K562 (cell line): ENCODE measurements around the gene SNRNP200. TPM values are rescaled to one million over a fixed set of nuclear protein-coding genes. Genes with fewer than 3 reads are reported as not detected.

Experiments
- ASH1L ChIP-seq: fragments of 450-650 bp; IDR thresholded peaks from 2 replicates; pipeline ENCODE4 v1.6.1; 2018; ENCODE audit warnings: borderline replicate concordance, mild to moderate bottlenecking, low read depth; ENCODE audit not compliant: partially characterized antibody
- DLX4 ChIP-seq: fragments of 250-450 bp; sonication (Bioruptor Pico); IDR thresholded peaks from 2 replicates; pipeline ENCODE4 v1.6.1; 2021; ENCODE audit warnings: mild to moderate bottlenecking
- E4F1 ChIP-seq: fragments of 250-450 bp; sonication (Bioruptor Pico); IDR thresholded peaks from 2 replicates; pipeline ENCODE4 v1.5.0; 2021; ENCODE audit warnings: mild to moderate bottlenecking, borderline replicate concordance
- ETV5 ChIP-seq: sonication (generic); formaldehyde crosslinking; IDR thresholded peaks from 2 replicates; pipeline ENCODE4 v1.4.0; 2020; ENCODE audit warnings: low read depth, mild to moderate bottlenecking, missing genetic modification reagents
- HIVEP1 ChIP-seq: fragments of 250-450 bp; sonication (Bioruptor Pico); IDR thresholded peaks from 2 replicates; pipeline ENCODE4 v1.4.0; 2020; ENCODE audit warnings: mild to moderate bottlenecking
- HNRNPH1 ChIP-seq: fragments of 200-400 bp; formaldehyde crosslinking; optimal IDR thresholded peaks from 2 replicates; pipeline ENCODE3; 2017; ENCODE audit warnings: low read depth, mild to moderate bottlenecking, low read length, moderate library complexity
- MEF2A ChIP-seq: IDR thresholded peaks from 2 replicates; pipeline ENCODE4 v1.6.1; 2011; ENCODE audit warnings: low read depth, mild to moderate bottlenecking, low read length, moderate library complexity; ENCODE audit not compliant: control insufficient read depth
- MIER1 ChIP-seq: fragments of 450-650 bp; IDR thresholded peaks from 2 replicates; pipeline ENCODE4 v1.6.1; 2016; ENCODE audit warnings: antibody characterized with exemption, mild to moderate bottlenecking, low read depth
- MNT ChIP-seq, 2 experiments: fragments of 450-650 bp; conservative IDR thresholded peaks; 2 replicates each; pipeline ENCODE4 v1.6.1; 2017; ENCODE audit warnings: mild to moderate bottlenecking in 2 of 2, moderate library complexity in 2 of 2
- NCOA1 ChIP-seq: fragments of 450-650 bp; IDR thresholded peaks from 2 replicates; pipeline ENCODE4 v1.6.1; 2016; ENCODE audit warnings: low read depth
- POLR2AphosphoS5 ChIP-seq: IDR thresholded peaks from 2 replicates; pipeline ENCODE4 v1.6.1; 2011; ENCODE audit warnings: mild to moderate bottlenecking, low read depth, low read length, moderate library complexity; ENCODE audit not compliant: control insufficient read depth, insufficient read depth
- RAD21 ChIP-seq, 2 experiments: fragments of 250-450 bp in 1 of 2; fragments of 450-650 bp in 1 of 2; sonication (Bioruptor Pico) in 1 of 2; formaldehyde crosslinking in 1 of 2; IDR thresholded peaks in 1 of 2; conservative IDR thresholded peaks in 1 of 2; 2 replicates each; pipeline versions ENCODE4 v1.4.0 to v1.8.0; 2020 to 2022; ENCODE audit warnings: mild to moderate bottlenecking in 2 of 2, moderate library complexity in 1 of 2
- SLC30A9 ChIP-seq: fragments of 250-450 bp; sonication (Bioruptor Pico); IDR thresholded peaks from 2 replicates; pipeline ENCODE4 v1.8.0; 2022; ENCODE audit warnings: mild to moderate bottlenecking, moderate library complexity
- TAF9B ChIP-seq: fragments of 450-650 bp; IDR thresholded peaks from 2 replicates; pipeline ENCODE4 v1.6.1; 2018; ENCODE audit warnings: mild to moderate bottlenecking; ENCODE audit not compliant: partially characterized antibody
- TARDBP ChIP-seq: fragments of 450-650 bp; IDR thresholded peaks from 2 replicates; pipeline ENCODE4 v1.6.1; 2016
- ZFX ChIP-seq: sonication (generic); formaldehyde crosslinking; IDR thresholded peaks from 2 replicates; pipeline ENCODE4 v1.8.0; 2022; ENCODE audit warnings: mild to moderate bottlenecking, missing genetic modification reagents, moderate library complexity
- ZNF224 ChIP-seq: sonication (generic); formaldehyde crosslinking; IDR thresholded peaks from 2 replicates; pipeline ENCODE4 v1.8.0; 2022; ENCODE audit warnings: mild to moderate bottlenecking, missing genetic modification reagents
- ZNF354B ChIP-seq: fragments of 250-450 bp; sonication (Bioruptor Pico); IDR thresholded peaks from 2 replicates; pipeline ENCODE4 v1.4.0; 2020
- ZNF764 ChIP-seq: fragments of 250-450 bp; sonication (Bioruptor Pico); IDR thresholded peaks from 2 replicates; pipeline ENCODE4 v1.4.0; 2020; ENCODE audit warnings: low read depth, mild to moderate bottlenecking, moderate library complexity
- polyA plus RNA-seq, 8 experiments: library from polyadenylated mRNA; depleted of rRNA in 4 of 8; stranded (reverse) in 5 of 8; unstranded in 3 of 8; fragments of >200 nt; fragmentation: Nextera tagmentation in 2 of 8; fragmentation: Illumina TruSeq in 1 of 8; extraction: Ambion mirVana in 2 of 8; extraction: Trizol in 1 of 8; gene quantifications; 2 replicates each; pipeline versions ENCODE4 v1.2.1 to v1.2.3, GENCODE V29; 2011 to 2014; ENCODE audit warnings: inconsistent platforms in 1 of 8, missing spikeins in 1 of 8
- total RNA-seq, 7 experiments: library from RNA; depleted of rRNA in 6 of 7; stranded (reverse); fragments of >200 nt in 6 of 7; fragmentation: Illumina TruSeq in 2 of 7; extraction: Trizol in 2 of 7; gene quantifications; 2 replicates each; pipeline versions ENCODE4 v1.2.1 to v1.2.3, GENCODE V29; 2011 to 2021; ENCODE audit warnings: low replicate concordance in 1 of 7
- TF ChIP-seq, protein P1 (sequence below): IDR thresholded peaks from 2 replicates; pipeline ENCODE4 v1.6.1; 2012; ENCODE audit warnings: low read depth, low read length, improper control_type of control experiment, borderline replicate concordance
- TF ChIP-seq, protein P2 (sequence below): fragments of 250-450 bp; sonication (Bioruptor Pico); IDR thresholded peaks from 2 replicates; pipeline ENCODE4 v1.5.0; 2021

Gene SNRNP200
- total and polyA plus RNA-seq, 9 of the 15 experiments (the other 6 are each of a cell fraction or from before 2014, with no cell fraction given) = 76.1 to 231 (median 155) TPM

DNA sequence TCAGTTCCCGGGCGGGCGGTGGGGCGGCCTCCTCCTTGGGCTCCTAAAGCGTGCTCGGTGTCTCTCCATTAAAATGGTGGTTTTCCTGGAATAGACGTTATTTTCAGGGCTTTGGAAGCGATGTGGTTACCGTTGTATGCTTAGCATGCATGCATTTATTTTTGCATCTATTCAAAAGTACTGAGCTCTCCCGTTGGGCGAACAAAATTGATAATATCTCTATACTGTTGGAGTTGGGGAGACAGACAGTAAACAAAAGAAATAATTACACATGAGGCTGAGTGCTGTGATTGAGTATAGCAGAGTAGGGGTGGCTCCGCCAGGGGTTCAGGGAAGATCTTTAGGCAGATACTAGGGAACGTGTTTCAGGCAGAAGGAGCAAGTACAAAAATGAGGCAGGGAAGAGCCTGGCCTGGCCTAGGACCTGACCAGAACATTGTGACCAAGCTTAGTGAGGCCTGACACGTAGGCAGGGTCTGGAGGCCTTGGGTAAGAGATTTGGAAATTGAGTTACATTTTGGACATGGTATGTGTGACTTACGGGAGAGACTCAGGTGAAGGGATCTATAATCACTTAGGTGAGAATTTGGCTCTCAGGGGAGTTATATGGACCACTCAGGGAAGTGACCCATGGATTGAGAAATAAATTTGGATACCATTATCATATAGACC is 30.9 kb upstream of the SNRNP200 start (continued):
- TF ChIP-seq ETV5 (CRISPR knock-in tag) = peak; percentile 9; the same call in 1 of the 2 replicates
- TF ChIP-seq MIER1 = no peak
- no peak for TF ChIP-seq MEF2A
- TF ChIP-seq POLR2AphosphoS5 = peak; percentile 84
- TF ChIP-seq, protein P1, sequence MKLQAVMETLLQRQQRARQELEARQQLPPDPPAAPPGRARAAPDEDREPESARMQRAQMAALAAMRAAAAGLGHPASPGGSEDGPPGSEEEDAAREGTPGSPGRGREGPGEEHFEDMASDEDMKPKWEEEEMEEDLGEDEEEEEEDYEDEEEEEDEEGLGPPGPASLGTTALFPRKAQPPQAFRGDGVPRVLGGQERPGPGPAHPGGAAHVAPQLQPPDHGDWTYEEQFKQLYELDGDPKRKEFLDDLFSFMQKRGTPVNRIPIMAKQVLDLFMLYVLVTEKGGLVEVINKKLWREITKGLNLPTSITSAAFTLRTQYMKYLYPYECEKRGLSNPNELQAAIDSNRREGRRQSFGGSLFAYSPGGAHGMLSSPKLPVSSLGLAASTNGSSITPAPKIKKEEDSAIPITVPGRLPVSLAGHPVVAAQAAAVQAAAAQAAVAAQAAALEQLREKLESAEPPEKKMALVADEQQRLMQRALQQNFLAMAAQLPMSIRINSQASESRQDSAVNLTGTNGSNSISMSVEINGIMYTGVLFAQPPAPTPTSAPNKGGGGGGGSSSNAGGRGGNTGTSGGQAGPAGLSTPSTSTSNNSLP = no peak
- no peak for TF ChIP-seq NCOA1
- TF ChIP-seq ZNF224 = no peak
- TF ChIP-seq ZNF764 = no peak
- no peak for TF ChIP-seq TARDBP
- peak; percentile 2 to 67; a peak in 3 of 4 replicates for TF ChIP-seq MNT (conservative IDR thresholded peaks at IDR 0.05)
- TF ChIP-seq E4F1 (CRISPR knock-in tag) = no peak
- TF ChIP-seq, protein P2, sequence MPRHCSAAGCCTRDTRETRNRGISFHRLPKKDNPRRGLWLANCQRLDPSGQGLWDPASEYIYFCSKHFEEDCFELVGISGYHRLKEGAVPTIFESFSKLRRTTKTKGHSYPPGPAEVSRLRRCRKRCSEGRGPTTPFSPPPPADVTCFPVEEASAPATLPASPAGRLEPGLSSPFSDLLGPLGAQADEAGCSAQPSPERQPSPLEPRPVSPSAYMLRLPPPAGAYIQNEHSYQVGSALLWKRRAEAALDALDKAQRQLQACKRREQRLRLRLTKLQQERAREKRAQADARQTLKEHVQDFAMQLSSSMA (CRISPR knock-in tag) = no peak
- TF ChIP-seq HNRNPH1 = no peak
- no peak for TF ChIP-seq ASH1L
- no peak for TF ChIP-seq DLX4
- TF ChIP-seq HIVEP1 (CRISPR knock-in tag) = no peak
- no peak for TF ChIP-seq RAD21 (CRISPR knock-in tag; conservative IDR thresholded peaks at IDR 0.05 in 1 of 2, IDR thresholded peaks at IDR 0.05 in 1 of 2)
- TF ChIP-seq ZFX (CRISPR knock-in tag) = peak; percentile 64; the same call in 1 of the 2 replicates
- TF ChIP-seq SLC30A9 = no peak
- TF ChIP-seq TAF9B = peak; percentile 72
- TF ChIP-seq ZNF354B (CRISPR knock-in tag) = no peak
